ENCODE results near the gene ARL6IP4.
A peak's percentile ranks its signal among the peaks of the same experiment; 100 is the strongest.

Gene ARL6IP4

GRCh38 chr12:122979001-122979907, 1.2 kb upstream of the ARL6IP4 start:
- H3K4me1 Mint-ChIP-seq, result peaks cover 28% of the 10 kb centered on the region
- H3K9me3 Mint-ChIP-seq, result no peaks in the 10 kb centered on the region
- H3K27ac Mint-ChIP-seq, result no peak overlapping the region
- DNase-seq (ENCODE audit: low spot score in 2 of 2) (no peak), ATAC-seq (ENCODE audit: low read depth) (no peak)
- peaks cover 4% of the 10 kb centered on the region for H3K36me3 Mint-ChIP-seq
- H3K27me3 Mint-ChIP-seq, result no peaks in the 10 kb centered on the region
- H3K4me3 Mint-ChIP-seq, result peak overlapping the region; percentile 93

GRCh38 chr12:122979908-122980182, 636 bp upstream of the ARL6IP4 start:
- ATAC-seq (ENCODE audit: low read depth), result no peak
- no peaks in the 10 kb centered on the region for H3K9me3 Mint-ChIP-seq
- peak overlapping the region; percentile 93 for H3K4me3 Mint-ChIP-seq
- no peak for DNase-seq (ENCODE audit: low spot score in 2 of 2)
- H3K27me3 Mint-ChIP-seq, result no peaks in the 10 kb centered on the region
- H3K36me3 Mint-ChIP-seq, result peaks cover 4% of the 10 kb centered on the region
- H3K27ac Mint-ChIP-seq, result peak overlapping the region; percentile 69
- H3K4me1 Mint-ChIP-seq, result peaks cover 32% of the 10 kb centered on the region

- DNase-seq (ENCODE audit: low spot score in 2 of 2), result peak in 1 of 2 donors; percentile 51
- Mint-ChIP-seq H3K4me1 (peaks cover 34% of the 10 kb centered on the region), H3K4me3 (peak overlapping the region; percentile 93), H3K9me3 (no peaks in the 10 kb centered on the region), H3K27ac (peak overlapping the region; percentile 69), H3K36me3 (peaks cover 6% of the 10 kb centered on the region), H3K27me3 (no peaks in the 10 kb centered on the region)
- ATAC-seq (ENCODE audit: low read depth), result peak; percentile 32
Measured at GRCh38 chr12:122981036-122981471, 573 bp downstream of the ARL6IP4 start.

GRCh38 chr12:122981587-122982476, 1.4 kb downstream of the ARL6IP4 start:
- peaks cover 30% of the 10 kb centered on the region for H3K4me1 Mint-ChIP-seq
- ATAC-seq (ENCODE audit: low read depth), result no peak

GRCh38 chr12:122982477-122982815, 2.0 kb downstream of the ARL6IP4 start:
- no peak for DNase-seq (ENCODE audit: low spot score in 2 of 2)
- Mint-ChIP-seq H3K36me3 (peaks cover 9% of the 10 kb centered on the region), H3K27me3 (no peaks in the 10 kb centered on the region), H3K4me3 (peak overlapping the region; percentile 93), H3K4me1 (peaks cover 30% of the 10 kb centered on the region), H3K9me3 (no peaks in the 10 kb centered on the region), H3K27ac (no peak overlapping the region)
- ATAC-seq (ENCODE audit: low read depth), result no peak

More at GRCh38 chr12:122981587-122982476, 1.4 kb downstream of the ARL6IP4 start:
- DNase-seq (ENCODE audit: low spot score in 2 of 2), result no peak
- H3K9me3 Mint-ChIP-seq, result no peaks in the 10 kb centered on the region
- peaks cover 9% of the 10 kb centered on the region for H3K36me3 Mint-ChIP-seq
- H3K4me3 Mint-ChIP-seq, result peak overlapping the region; percentile 93
- H3K27me3 Mint-ChIP-seq, result no peaks in the 10 kb centered on the region
- peak overlapping the region; percentile 69 for H3K27ac Mint-ChIP-seq

GRCh38 chr12:122982963-122983788, 2.7 kb downstream of the ARL6IP4 start:
- Mint-ChIP-seq H3K9me3 (no peaks in the 10 kb centered on the region), H3K4me1 (peaks cover 27% of the 10 kb centered on the region), H3K4me3 (peak overlapping the region; percentile 27), H3K27me3 (no peaks in the 10 kb centered on the region), H3K27ac (peak overlapping the region; percentile 58), H3K36me3 (peaks cover 11% of the 10 kb centered on the region)
- DNase-seq (ENCODE audit: low spot score in 2 of 2), result no peak
- ATAC-seq (ENCODE audit: low read depth), result no peak

- Mint-ChIP-seq H3K27ac (peak overlapping the region; percentile 58), H3K36me3 (peaks cover 11% of the 10 kb centered on the region), H3K9me3 (no peaks in the 10 kb centered on the region), H3K4me3 (no peak overlapping the region), H3K27me3 (no peaks in the 10 kb centered on the region), H3K4me1 (peaks cover 27% of the 10 kb centered on the region)
- DNase-seq (ENCODE audit: low spot score in 2 of 2) (no peak), ATAC-seq (ENCODE audit: low read depth) (no peak)
Measured at GRCh38 chr12:122983789-122984515, 3.5 kb downstream of the ARL6IP4 start.

- Mint-ChIP-seq H3K9me3 (no peaks in the 10 kb centered on the region), H3K27me3 (no peaks in the 10 kb centered on the region), H3K4me1 (peaks cover 27% of the 10 kb centered on the region), H3K27ac (peak overlapping the region; percentile 50), H3K4me3 (no peak overlapping the region), H3K36me3 (peaks cover 11% of the 10 kb centered on the region)
- no peak for DNase-seq (ENCODE audit: low spot score in 2 of 2)
- no peak for ATAC-seq (ENCODE audit: low read depth)
Measured at GRCh38 chr12:122984612-122985337, 4.3 kb downstream of the ARL6IP4 start.

GRCh38 chr12:122985338-122986257, 5.1 kb downstream of the ARL6IP4 start:
- Mint-ChIP-seq H3K27me3 (no peaks in the 10 kb centered on the region), H3K27ac (peak overlapping the region; percentile 50), H3K9me3 (no peaks in the 10 kb centered on the region), H3K4me3 (no peak overlapping the region), H3K4me1 (peaks cover 27% of the 10 kb centered on the region), H3K36me3 (peaks cover 11% of the 10 kb centered on the region)
- no peak for DNase-seq (ENCODE audit: low spot score in 2 of 2)
- no peak for ATAC-seq (ENCODE audit: low read depth)

GRCh38 chr12:122986258-122986871, 5.9 kb downstream of the ARL6IP4 start:
- DNase-seq (ENCODE audit: low spot score in 2 of 2) (no peak), ATAC-seq (ENCODE audit: low read depth) (no peak)
- Mint-ChIP-seq H3K9me3 (no peaks in the 10 kb centered on the region), H3K36me3 (peaks cover 11% of the 10 kb centered on the region), H3K4me3 (no peak overlapping the region), H3K27me3 (no peaks in the 10 kb centered on the region), H3K27ac (no peak overlapping the region), H3K4me1 (peaks cover 25% of the 10 kb centered on the region)

GRCh38 chr12:122987086-122987951, 6.8 kb downstream of the ARL6IP4 start:
- Mint-ChIP-seq H3K36me3 (peaks cover 8% of the 10 kb centered on the region), H3K9me3 (no peaks in the 10 kb centered on the region), H3K27ac (no peak overlapping the region), H3K27me3 (no peaks in the 10 kb centered on the region), H3K4me3 (no peak overlapping the region), H3K4me1 (peaks cover 19% of the 10 kb centered on the region)
- ATAC-seq (ENCODE audit: low read depth) (no peak), DNase-seq (ENCODE audit: low spot score in 2 of 2) (no peak)

All from memory B cell (primary cell).